HG03342 (cell line): ENCODE data around the gene POLN.

ENCODE experiments used
- ATAC-seq: cut with Tn5 transposase; IDR thresholded peaks from one replicate; pipeline ENCODE4 v1.9.1; 2021; ENCODE audit warnings: mild to moderate bottlenecking, moderate library complexity; ENCODE audit not compliant: unreplicated experiment

Gene POLN

DNA sequence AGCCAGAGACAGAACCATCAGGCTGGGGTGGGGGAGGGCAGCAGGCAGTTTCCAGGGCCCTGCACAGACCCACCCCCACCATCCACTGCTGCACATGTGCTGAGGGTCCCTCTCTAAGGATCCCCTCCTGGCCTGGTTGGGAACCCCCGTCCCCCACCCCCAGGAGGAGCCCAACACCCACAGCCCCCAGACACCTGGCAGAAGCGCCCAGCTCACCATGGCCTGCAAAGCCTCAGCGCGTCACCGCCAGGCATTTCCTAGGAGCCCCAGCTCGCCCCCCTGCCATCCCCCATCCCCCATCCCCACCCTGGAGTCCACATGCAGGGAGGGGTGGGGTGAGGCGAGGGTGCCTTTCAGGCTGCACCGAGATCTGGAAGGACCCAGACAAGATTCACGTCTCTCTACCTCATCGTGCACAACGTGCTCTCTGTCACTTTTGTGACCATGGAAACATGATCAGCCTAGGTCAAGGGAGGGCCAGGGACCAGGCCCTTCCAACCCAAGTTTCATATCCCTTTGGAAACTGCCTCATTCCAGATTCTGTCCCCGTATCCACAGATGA lies 10.7 kb upstream of the POLN start:
- no peak for ATAC-seq

DNA sequence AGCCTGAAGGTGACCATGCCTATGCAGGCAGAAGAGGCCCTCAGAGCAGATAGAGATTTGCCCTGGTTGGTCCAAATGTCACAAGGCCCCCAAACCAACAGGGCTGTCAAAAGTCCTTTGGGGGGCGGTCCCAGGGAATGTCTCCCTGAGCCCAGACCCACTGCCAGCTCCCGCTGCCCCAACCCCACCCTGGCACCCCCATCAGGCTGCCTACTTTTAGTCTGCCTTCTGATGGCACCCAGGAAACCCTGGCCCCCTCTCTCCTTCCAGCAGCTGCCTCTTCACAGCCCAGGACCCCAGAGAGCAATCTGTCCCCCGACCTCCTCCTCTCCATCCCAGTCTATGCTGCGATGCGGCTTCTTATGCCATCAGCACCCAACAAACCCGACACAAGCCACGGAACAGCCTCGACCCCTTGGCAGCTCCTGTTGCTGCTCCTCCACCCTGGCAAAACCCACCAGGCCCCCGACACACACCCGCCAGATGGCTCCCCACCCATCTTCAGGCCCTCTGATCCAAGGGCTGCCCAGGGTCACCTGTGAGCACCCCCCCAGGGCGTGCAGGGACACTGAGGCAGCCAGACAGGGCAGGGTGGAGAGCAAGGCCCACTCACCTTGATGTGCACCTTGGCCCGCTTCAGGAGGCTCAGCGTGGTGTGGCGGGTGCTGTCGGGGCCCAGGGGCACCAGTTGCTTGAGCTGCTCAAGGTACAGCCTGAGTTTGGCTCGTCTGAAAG lies 10.0 kb upstream of the POLN start:
- no peak for ATAC-seq

DNA sequence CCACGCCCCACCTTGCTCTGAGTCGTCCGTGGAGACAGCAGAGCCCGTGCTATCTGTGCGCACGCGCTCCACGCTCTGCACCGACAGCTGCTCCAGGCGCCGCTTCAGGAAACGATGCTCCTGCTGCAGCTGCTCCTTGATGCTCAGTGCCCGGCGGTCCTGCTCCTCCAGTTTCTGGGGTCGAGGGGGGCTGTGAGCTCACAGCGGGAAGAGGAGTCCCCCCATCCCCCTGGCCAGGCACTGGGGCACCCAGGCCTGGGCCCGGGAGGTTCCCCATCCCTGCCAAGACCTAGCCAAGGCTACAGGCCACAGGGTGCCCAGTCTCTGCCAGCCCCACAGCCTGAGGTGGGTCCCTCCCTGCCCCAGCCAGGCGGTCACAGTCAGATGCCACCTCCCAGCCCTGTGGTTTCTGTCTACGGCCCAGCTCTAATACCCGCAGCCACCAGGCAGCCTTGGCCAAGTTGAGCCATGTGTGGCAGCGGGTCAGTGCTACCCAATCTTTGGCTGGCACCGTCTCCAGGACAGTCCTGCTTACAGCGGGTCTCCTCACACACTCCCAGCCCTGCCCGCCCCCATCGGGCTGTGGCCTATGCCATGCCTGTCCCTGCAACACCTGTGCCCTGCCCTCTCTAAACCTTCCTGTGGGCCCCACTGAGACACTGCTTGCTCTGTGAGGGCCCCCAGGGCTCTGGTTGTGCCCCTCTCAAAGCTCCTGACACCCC lies 9.3 kb upstream of the POLN start:
- ATAC-seq = no peak

DNA sequence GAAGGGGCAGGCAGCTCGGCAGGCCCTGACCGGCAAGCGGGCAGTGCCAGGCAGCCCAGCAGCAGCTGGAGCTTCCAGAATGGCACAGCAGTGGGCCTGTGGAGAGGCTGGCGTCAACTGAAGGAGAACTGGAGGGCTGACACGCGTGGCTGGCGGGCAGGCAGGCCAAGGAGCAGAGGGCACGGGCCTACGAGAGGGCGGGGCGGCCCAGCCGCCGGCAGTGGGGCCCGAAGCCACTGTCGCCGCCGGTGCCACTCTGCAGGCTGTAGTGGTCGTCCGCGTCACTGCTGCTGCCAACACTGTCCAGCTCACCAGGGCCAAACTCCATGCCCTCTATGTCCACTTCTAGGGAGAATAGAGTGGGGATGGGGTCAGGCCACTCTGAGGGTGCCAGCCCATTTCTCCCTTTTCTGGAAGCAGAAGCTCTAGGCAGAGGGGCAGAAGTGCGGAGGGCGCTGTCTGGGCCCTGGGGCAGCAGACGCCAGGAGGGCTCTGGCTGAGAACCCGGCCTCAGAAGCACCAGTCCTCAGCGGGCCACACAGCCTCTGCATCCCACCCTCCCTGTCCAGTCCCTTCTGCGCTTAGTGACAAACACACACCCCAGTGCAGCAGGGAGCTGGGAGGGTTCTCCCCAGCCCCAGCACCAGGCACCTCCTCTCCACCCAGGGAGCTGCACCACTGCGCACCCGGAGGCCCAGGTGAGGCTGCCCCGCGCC lies 8.6 kb upstream of the POLN start:
- ATAC-seq = no peak

DNA sequence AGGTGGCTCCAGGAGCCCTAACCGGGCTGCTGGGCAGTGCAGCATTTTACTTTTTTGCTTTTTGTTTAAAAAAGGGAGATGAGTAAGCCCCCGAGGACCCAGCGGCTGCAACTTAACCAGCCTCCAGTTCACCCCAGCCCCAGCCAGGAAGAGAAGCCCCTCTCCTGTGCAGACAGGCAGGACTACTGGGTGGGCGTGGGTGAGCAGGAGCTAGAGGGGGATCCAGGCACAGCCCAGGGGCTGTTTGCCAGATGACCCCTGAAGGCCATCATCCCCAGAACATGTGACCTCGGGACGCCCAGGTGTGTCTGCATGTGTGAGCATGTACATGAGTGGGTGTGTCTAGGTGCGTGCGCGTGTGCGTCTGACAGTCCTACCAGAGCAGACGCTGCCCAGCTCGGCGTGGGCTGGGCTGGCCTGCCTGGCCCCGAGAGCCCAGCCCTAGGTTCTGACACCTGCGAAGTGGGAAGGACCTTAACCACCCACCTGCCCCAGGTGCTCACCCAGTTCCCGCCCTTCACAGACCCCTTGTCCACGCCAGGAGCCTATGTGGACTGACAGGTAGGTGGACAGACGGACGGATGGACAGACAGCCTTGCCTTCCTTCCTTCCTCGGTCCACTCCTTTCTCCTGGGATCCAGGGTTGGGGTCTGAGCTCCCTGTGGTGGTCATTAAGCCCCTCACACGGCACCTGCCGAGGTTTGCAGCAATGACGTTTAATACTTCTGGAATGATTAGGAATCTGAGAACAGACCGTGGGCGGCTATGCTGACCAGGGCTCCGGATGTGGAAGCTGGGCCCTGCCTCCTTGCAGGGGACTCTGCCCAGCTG lies 7.8 kb upstream of the POLN start:
- no peak for ATAC-seq

DNA sequence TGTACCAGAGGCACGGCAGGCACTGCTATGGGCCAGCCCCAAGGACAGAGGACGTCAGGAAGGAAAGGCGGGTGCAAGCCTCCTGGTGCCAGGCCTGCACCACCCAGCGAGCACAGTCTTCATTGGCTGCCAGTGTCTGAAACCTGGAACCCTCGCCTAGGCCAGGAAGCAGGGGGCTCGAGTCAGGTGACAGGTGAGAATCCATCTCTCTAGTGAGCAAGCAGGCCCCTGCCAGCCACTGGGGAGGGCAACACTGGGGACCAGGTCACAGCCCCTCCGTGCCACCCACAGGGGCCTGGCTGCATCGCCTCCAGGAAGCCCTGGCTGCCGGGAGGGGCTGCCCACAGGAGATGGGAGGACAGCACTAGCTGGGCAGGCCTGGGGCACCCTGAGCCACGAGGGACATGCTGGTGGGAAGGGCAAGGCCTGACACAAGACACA lies 6.9 kb upstream of the POLN start:
- no peak for ATAC-seq

DNA sequence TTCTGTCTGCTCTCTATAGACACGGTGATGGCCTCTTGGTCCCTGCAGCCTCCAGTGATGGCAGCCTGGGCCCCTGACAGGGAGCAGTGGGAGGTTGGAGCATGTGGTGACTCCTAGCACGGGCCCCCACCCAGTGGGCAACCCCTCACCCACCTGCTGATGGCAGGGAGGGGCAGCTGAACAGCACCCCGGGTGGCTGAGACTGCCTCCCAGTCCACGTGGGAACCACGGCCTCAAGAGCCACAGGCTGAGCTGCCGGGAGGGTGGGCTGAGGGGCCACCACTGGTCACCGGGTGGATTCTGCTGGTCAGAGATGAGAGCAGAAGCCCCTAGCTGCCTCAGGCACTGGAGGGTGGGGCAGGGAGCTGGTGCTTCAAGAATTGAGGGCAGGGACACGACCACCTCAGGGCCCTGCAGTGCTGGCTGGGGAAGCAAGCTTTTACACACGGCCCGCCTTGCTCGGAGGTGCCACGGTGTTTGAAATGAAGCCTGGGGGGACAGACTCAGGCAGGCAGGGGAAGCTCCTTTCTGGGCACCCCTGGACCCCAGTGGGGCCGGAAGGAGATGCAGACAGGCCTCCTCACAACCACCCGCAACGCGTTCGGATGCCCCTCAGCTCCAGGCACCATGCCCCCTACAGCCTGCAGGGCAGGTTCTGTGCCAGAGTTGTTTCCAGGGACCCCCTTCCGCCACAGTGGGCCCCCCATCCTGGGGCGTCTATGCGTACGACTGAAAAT lies 6.3 kb upstream of the POLN start:
- no peak for ATAC-seq

DNA sequence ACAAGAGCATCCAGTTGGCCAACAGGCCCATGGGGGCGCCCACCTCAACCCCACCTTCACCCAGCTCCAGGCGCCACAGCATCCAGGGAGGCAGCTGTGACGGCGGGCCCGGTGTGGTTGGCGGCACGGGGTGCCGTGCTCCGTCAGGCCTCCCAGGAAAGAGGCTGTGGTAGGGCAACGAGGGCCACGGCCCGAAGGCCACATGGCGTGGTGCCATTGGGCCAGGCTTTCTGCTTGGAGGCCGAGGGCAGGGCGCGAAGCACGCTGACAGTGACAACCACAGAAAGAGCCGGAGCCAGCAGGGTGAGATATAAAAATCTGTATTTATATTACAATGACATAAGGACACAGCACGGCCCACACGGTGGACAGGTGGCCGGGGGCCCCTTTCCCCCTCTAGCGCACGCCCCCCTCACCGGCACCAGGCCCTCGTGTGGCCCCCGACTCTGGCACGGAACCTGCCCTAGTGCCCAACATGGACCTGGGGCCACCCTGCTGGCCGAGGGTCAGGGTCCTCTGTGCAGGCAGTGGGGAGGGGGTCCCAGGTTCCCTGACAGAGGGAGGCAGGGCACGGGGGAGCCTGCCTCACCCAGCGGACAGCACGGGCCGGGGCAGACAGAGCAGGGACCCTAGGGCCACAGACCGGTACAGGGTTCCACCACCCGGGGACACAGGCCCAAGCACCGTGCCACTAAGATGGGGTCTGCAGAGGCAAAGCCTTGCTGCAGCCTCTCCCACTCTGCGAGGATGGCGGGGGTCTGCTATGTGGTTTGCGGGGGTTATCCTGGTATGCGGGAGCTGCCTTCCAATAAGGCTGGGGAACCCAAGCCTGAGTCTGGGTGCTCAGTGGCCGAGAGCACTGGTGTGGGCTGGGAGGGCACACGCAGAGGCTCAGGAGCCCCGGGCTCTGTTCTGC lies 5.5 kb upstream of the POLN start:
- ATAC-seq = no peak

DNA sequence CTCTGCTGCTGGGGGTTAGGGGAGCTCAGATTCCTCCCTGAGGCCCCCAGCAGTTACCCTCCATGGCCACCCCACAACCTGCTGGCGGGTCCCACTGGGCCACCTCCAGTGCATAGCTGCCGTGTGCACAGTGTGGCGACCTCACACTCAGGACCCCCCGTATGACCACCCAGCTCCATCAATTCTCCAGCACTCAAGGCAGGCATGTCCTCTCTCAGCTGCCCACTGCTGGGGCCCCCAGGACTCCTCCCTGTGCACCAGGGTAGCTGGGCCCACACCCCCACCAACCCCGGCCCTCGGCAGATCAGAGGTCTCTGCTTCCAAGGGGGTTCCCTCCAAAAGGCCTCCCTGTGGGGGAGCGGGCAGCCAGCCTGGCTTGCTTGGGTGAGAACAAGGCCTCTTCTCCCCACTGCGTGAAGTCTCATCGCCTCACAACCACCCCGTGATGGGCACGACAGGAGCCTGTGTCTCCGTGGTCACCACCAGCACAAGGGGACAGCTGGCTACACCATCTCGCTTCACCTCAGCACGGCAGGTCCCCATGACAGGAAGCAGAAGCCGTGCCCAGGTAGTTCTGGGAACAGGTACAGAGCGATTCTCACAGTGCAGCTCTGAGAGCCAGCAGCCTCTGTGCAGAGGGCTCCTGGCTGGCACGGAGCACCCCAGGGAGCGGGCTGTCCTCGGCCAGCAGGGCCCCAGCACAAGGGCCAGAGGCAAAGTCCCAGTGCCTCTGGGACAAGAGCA lies 4.6 kb upstream of the POLN start:
- ATAC-seq = no peak

DNA sequence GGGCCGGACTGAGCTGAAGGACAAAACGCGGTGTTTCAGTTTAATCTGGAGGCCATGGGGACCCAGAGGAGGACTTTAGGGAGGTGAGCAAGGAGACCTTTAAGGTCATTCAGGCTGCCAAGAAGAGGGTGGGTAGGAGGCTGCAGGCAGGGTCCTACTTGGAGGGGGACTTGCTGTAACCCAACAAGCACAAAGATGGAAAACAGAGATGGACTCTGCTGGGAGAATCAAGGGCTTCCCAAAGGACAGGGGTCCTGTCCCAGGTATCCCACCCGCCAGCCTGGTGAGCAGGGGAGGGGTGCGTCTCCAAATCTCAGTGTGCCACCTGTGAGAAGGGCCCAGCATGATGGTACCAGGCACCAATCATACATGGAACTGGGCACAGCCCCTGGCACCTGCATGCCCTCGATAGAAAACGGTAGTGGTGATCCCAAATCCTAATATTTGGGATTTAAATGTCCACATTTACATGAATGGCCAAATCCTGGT lies 3.9 kb upstream of the POLN start:
- no peak for ATAC-seq

DNA sequence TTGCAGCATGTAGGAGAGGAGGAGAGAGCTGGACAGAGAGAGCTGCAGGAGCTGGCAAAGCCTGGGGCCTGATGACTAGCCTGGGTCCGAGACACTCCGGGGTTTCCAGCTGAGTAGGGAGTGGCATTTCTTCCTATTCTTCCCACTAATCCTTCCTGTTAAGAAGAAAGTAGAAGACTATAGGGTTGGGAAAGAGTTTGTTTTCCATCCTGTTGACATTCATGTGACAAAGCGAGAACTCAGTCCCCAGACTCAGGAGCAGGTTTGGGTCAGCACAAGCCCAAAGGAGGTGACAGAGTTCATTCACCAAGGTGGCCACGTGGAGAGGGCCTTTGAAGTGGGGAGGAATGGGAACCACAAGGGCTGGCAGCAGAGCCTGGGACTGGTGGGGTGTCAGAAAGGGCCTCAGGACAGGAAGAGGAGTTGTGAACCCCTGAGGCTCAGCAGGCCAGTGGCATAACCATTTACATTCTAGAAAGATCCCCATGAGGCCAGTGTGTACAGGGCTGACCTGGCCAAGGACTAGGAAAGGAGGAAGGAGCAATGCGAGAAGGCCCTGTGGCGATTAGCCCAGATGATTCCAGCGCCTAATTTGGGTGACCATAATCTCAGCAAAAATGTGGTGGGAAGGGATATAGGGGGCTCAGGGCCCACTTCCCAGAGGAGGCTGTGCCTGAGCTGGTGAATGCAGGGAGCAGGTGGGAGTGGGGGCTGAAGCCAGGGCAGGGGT lies 3.3 kb upstream of the POLN start:
- no peak for ATAC-seq

DNA sequence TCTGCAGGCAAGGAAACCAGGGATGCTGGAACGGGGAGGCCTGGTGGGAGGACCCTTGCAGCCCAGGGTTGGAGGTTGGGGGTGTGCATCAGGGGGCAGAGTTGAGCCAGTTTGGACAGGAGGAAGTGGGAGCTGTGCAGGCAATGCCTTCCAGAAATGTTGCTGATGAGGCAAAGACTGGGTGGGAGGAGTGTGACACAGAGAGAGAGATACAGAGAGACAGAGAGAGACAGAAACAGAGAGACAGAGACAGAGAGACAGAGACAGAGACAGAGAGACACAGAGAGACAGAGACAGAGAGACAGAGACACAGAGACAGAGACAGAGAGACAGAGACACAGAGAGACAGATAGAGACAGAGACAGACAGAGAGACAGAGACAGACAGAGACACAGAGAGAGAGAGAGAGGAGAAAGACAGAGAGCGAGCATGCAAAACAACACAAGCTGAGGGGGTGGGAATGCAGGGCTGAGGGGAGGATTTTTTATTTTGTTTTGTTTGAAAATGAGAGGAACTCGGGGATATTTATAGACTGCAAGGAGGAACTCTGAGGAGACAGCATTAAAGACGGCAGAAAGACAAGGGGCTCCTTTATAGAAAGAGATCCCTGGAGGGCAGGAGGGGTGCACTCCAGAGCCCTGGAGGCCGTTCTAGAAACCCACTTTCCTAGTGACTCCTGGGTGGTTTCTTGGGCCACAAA lies 1.9 kb upstream of the POLN start:
- no peak for ATAC-seq

DNA sequence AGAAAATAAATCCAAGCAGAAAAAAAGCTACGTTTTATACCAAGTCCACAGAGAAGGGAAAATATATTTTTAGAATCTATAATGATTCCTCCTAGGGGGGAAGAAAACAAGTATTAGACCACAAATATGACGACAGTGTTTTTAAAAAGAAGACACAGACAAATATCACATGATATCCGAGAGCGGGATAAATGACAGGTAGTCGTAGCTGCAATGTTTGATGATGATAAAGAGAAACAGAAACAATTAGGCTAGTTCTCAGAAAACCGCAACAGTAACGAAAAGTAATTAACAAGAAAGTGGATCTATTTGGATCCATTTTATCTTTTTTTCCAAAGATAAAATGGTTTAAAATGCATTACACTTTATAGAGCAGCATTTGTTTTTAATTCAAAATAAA lies 918 bp downstream of the POLN start:
- no peak for ATAC-seq

DNA sequence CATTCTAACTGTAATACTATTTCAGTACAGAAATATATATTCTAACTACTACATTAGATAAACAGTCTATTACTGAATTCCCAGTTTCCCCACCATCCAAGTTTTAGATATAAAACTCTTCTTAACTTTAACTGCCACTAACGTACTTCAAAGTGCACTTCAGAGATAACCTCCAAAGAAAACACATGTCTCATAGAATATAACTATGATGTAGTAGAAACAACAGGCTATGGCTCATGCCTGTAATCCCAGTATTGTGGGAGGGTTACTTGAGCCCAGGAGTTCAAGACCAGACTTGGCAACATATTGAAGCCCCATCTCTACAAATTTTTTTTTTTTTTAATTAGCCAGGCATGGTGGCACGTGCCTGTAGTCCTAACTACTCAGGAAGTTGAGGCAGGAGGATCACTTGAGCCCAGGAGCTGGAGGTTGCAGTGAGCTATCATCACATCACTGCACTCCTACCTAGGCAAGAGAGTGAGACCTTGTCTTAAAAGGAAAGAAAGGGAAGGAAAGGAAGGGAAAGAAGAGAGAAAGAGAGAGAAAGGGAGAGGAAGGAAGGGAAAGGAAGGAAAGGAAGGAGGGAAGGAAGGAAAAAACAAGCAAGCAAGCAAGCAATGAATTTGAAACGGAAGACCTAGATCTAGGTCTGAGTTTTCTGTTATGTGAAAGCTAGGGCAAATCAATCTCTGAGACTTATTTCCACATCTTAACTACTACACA lies 4.8 kb downstream of the POLN start:
- ATAC-seq = no peak

DNA sequence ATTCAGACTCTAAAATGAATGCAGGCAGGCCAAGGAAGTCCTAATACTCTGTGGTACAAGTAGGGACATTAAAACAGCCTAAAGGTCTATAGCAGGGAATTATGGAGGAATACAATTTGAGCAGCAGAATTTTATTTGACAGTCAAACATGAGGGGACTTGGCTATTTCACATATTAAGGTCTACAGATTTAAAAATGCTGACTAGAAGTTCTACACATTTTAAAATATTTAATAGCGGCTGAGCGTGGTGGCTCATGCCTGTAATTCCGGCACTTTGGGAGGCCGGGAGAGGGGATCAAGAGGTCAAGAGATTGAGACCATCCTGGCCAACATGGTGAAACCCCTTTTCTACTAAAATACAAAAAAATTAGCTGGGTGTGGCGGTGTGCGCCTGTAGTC lies 10.8 kb downstream of the POLN start:
- no peak for ATAC-seq

DNA sequence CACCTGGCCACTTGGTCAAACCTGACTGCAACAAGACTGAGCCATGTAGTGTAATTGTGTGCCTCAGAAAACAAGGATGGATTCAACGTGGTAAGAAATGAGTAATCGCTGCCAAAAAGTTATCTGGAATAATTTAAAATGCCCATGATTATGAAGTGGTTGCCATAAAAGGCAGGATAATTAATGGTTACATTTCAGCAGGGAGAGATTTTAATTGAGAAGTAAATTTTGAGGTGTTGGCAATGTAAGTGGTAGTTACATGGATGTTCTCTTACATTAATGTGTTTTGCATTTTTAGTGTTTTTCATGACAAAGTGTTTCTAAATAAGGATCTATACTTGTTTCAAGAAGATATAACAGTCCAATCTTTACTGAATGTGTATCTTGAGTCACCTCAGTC lies 15.7 kb downstream of the POLN start:
- ATAC-seq = no peak
